ENCODE data around the gene BARHL1. TPM values are rescaled to one million over a fixed set of nuclear protein-coding genes. Genes with fewer than 3 reads are reported as not detected.

The BARHL1 gene
- total RNA-seq, 1 experiment from 2014 or later: not detected

DNA sequence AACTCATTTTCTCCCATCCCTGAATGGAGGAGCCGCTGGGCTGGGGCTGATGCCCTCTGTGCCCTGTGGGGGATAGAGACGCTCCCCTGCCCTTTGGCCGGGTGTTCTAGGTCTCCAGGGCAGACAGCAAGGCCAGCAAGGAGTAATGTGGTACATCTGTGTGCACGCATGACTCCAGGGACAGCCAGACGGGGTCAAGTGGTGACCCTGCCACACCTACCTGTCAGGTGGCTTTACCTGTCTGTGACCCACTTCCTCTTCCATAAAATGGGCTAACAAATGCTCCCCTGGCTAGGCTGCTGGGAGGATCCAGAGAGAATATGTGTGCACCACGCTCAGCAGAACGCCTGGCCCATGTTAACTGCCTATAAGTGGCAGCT is 35.4 kb upstream of the BARHL1 start:
- no peaks in the 10 kb centered on the region for H3K4me1 ChIP-seq (ENCODE audit: insufficient read depth, low read length)
- peaks cover 8% of the 10 kb centered on the region for H3K23me2 ChIP-seq (ENCODE audit: insufficient read length, low read depth, low read length, poor library complexity, severe bottlenecking)
- H3K27ac Mint-ChIP-seq: no peak overlapping the region
- no peak overlapping the region for H3K4me2 ChIP-seq (ENCODE audit: insufficient read depth, insufficient read length, low read length)
- H2BK120ac ChIP-seq (ENCODE audit: low read depth, low read length, poor library complexity, severe bottlenecking): no peak overlapping the region
- no peak for DNase-seq
- H3K4me1 Mint-ChIP-seq: peaks cover 24 to 42% of the 10 kb centered on the region in 2 experiments
- no peak overlapping the region for H4K8ac ChIP-seq (replicated peaks; ENCODE audit: insufficient read length, low read depth, low read length)
- no peak overlapping the region for H2BK5ac ChIP-seq (ENCODE audit: insufficient read length, low read length)
- H3K27me3 ChIP-seq (ENCODE audit: insufficient read depth, low read length): no peaks in the 10 kb centered on the region
- no peak overlapping the region for H4K91ac ChIP-seq (ENCODE audit: insufficient read length, low read depth, low read length)
- no peak overlapping the region for H2BK12ac ChIP-seq (ENCODE audit: insufficient read length, low read depth, low read length)
- H3K4me3 Mint-ChIP-seq: no peak overlapping the region
- TF ChIP-seq, protein P1, sequence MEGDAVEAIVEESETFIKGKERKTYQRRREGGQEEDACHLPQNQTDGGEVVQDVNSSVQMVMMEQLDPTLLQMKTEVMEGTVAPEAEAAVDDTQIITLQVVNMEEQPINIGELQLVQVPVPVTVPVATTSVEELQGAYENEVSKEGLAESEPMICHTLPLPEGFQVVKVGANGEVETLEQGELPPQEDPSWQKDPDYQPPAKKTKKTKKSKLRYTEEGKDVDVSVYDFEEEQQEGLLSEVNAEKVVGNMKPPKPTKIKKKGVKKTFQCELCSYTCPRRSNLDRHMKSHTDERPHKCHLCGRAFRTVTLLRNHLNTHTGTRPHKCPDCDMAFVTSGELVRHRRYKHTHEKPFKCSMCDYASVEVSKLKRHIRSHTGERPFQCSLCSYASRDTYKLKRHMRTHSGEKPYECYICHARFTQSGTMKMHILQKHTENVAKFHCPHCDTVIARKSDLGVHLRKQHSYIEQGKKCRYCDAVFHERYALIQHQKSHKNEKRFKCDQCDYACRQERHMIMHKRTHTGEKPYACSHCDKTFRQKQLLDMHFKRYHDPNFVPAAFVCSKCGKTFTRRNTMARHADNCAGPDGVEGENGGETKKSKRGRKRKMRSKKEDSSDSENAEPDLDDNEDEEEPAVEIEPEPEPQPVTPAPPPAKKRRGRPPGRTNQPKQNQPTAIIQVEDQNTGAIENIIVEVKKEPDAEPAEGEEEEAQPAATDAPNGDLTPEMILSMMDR (conservative IDR thresholded peaks at IDR 0.05): no peak
- H3K27ac ChIP-seq (ENCODE audit: insufficient read length, low read depth, low read length): no peak overlapping the region
- no peak overlapping the region for H3K9ac ChIP-seq (ENCODE audit: extremely low read depth, insufficient read length, low read length)
- H3K79me1 ChIP-seq (ENCODE audit: insufficient read depth, low read depth, low read length, poor library complexity, severe bottlenecking): no peaks in the 10 kb centered on the region
- no peak overlapping the region for H4K5ac ChIP-seq (ENCODE audit: insufficient read length, low read depth, low read length)
- no peak overlapping the region for H2AK5ac ChIP-seq (ENCODE audit: insufficient read length, low read length)
- H3K18ac ChIP-seq (ENCODE audit: insufficient read length, low read depth, low read length): no peak overlapping the region
- no peaks in the 10 kb centered on the region for H3K79me2 ChIP-seq (ENCODE audit: insufficient read depth, low read length)
- no peak overlapping the region for H3K23ac ChIP-seq (ENCODE audit: insufficient read length, low read depth, low read length)
- no peaks in the 10 kb centered on the region for H4K20me1 ChIP-seq (ENCODE audit: control insufficient read depth, insufficient read depth, insufficient read length)
- no peak overlapping the region for H2BK15ac ChIP-seq (ENCODE audit: low read depth, low read length)
- H3K9me3 ChIP-seq (ENCODE audit: control insufficient read depth, low read depth, low read length): no peaks in the 10 kb centered on the region
- no peak overlapping the region for H3T11ph ChIP-seq (ENCODE audit: low read length)
- WGBS (ENCODE audit: extremely low coverage, insufficient read length, low lambda C conversion rate): no CpG with 5 or more reads among the region's 7 CpGs
- H3K4ac ChIP-seq (ENCODE audit: low read depth, low read length): no peak overlapping the region
- no peaks in the 10 kb centered on the region for H3K36me3 Mint-ChIP-seq (ENCODE audit: insufficient read depth in 1 of 3, low read depth in 3 of 3)
- no peak overlapping the region for H3K56ac ChIP-seq (ENCODE audit: insufficient read length, low read depth, low read length)
- no peak overlapping the region for H2BK20ac ChIP-seq (ENCODE audit: low read depth, low read length, poor library complexity, severe bottlenecking)
- H3K9me3 Mint-ChIP-seq: no peaks in the 10 kb centered on the region
- peaks cover 5% of the 10 kb centered on the region for H3K27me3 Mint-ChIP-seq (ENCODE audit: low read depth)
- H2AFZ ChIP-seq (ENCODE audit: low read length): no peak overlapping the region
- no peak overlapping the region for H3K14ac ChIP-seq (ENCODE audit: insufficient read depth, low read length)
